ENCODE data around the gene TRPM5. TPM values are rescaled to one million over a fixed set of nuclear protein-coding genes. Genes with fewer than 3 reads are reported as not detected.
A peak's percentile ranks its signal among the peaks of the same experiment; 100 is the strongest.

The TRPM5 gene
- not detected in 2 replicates for total RNA-seq (2011; cell fraction: chromatin; rRNA removed; ENCODE audit: low replicate concordance)
- total RNA-seq (2011; cell fraction: nucleolus; rRNA removed) = not detected in 2 replicates
- total RNA-seq (2011; cell fraction: nucleoplasm; rRNA removed) = not detected in 2 replicates
- total RNA-seq (2014; rRNA removed) = not detected in 2 replicates
- total RNA-seq (2014; rRNA removed; fragmentation: Illumina TruSeq; extraction: Trizol) = not detected in 2 replicates
- not detected in 2 replicates for total RNA-seq (2015; rRNA removed; fragmentation: Illumina TruSeq; extraction: Trizol)
- total RNA-seq (2021) = not detected in 2 replicates
- not detected in 2 replicates for polyA plus RNA-seq (2011; rRNA removed)
- not detected in 2 replicates for polyA plus RNA-seq (2011; cell fraction: cytosol; rRNA removed)
- not detected in 2 replicates for polyA plus RNA-seq (2011; cell fraction: nucleus; rRNA removed)
- 0.03 TPM in 1 of 2 replicates, not detected in the other for polyA plus RNA-seq (2012)
- polyA plus RNA-seq (2014; fragmentation: Illumina TruSeq; extraction: Trizol) = not detected in 2 replicates
- not detected for polyA plus RNA-seq (2014; fragmentation: Nextera tagmentation; extraction: Ambion mirVana)
- not detected in 2 replicates for polyA plus RNA-seq (2014; rRNA removed)
- not detected in 2 replicates for polyA minus RNA-seq (2011; rRNA and poly(A)+ RNA removed)
- not detected in 2 replicates for polyA minus RNA-seq (2011; cell fraction: cytosol; rRNA and poly(A)+ RNA removed)
- not detected in 2 replicates for polyA minus RNA-seq (2011; cell fraction: nucleus; rRNA and poly(A)+ RNA removed)
- not detected for Bru-seq, nascent RNA
- not detected for BruChase-seq, experiment 1, labeled RNA remaining after a 2-hour chase
- BruChase-seq, experiment 2, labeled RNA remaining after a 6-hour chase = percentile 6 among the genes with signal in this experiment
- long read RNA-seq, experiment 1 = 0 reads
- long read RNA-seq, experiment 2 = 0 reads
- long read RNA-seq, experiment 3 = 0 reads

DNA sequence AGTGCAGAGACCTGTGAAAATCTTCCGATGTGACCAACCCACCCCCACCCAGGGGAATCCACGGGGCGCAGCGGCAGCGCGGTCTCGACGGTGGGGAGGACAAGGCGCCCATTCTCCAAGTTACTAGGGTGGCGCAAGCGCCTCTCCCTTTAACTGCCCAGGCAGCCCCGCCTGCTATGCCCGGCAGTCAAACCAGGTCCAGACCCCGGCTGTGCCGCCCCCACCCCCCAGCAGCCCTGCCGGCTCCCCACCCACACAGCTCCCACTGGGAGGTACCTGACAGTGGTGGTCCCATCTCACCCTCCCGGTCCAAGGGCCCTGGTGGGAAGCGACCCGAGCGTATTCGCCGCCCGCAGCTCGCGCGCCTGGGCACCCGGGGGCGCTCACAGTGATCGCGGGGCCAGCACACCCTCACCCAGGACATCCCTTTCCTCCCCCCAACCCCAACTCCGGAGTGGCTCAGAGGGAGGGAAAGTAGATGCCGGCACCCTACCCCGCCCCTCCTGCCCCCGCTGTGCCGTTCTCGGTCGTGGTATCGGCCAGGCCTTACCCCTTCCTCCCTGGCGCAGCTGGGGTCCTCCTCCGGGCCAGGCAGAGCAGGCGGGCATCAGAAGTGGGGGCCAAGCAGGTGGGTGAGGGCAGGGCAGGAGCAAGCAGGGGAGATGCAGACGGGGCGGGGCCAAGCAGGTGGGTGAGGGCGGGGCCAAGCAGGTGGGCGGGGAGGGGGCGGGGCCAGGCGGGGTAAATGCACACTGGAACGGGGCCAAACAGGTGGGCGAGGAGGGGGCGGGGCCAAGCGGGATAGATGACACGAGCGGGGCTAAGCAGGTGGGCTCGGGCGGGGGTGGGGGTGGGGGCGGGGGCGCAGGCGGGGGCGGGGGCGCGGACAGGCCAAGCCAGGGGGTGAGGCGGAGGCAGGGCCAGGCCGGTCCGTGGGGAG lies at the start of gene TRPM5:
Gene TRPM5 (minus strand): TSS at position 634 of the 940 bp plus-strand sequence. CDS start 21,478 bp downstream, outside the sequence.
- H3K79me2 ChIP-seq (ENCODE audit: control insufficient read depth, insufficient read depth, low read length) = no peaks in the 10 kb centered on the region
- in situ Hi-C loops (cut with MboI) = no loop called here
- FAIRE-seq (no peak), ATAC-seq (peak; percentile 71), DNase-seq (ENCODE audit: extremely low read depth in 1 of 4, low spot score in 3 of 4) (peak in 2 of 4 experiments; percentile 37 to 81)
- intact Hi-C loops (cut with micrococcal nuclease) = no loop called here
- H3K4me3 ChIP-seq = no peak within 1 kb of the TSS
- peaks cover 0 to 25% of the 10 kb centered on the region in 2 experiments; a peak in 2 of 5 replicates for H3K4me1 ChIP-seq (replicated peaks in 1 of 2; ENCODE audit: control insufficient read depth in 2 of 2, insufficient read depth in 2 of 2, low read length in 2 of 2)
- H3K27ac ChIP-seq (ENCODE audit: extremely low read depth, low read depth, low read length) = no peak within 1 kb of the TSS
- H3K27me3 ChIP-seq (ENCODE audit: control insufficient read depth in 2 of 2, insufficient read depth in 2 of 2, low read length in 2 of 2) = peaks cover 0 to 34% of the 10 kb centered on the region in 2 experiments; a peak in 2 of 5 replicates
- peaks cover 9% of the 10 kb centered on the region for H4K20me1 ChIP-seq (replicated peaks; ENCODE audit: control insufficient read depth, insufficient read depth, low read length)
- no peaks in the 10 kb centered on the region for H3K36me3 ChIP-seq (ENCODE audit: control insufficient read depth, insufficient read depth, low read length)
- TF ChIP-seq PCBP1 (IDR thresholded peaks at IDR 0.05; ENCODE audit: low read depth, low read length, poor library complexity, severe bottlenecking) (peak; percentile 25), ZNF444 (CRISPR knock-in tag; IDR thresholded peaks at IDR 0.05) (no peak)
- no peaks in the 10 kb centered on the region for H3K9me1 ChIP-seq (ENCODE audit: control insufficient read depth, insufficient read depth, low read length)
- 19% methylated on average over 12 of the region's 64 CpGs for WGBS (ENCODE audit: insufficient coverage, low coverage, missing lambda C conversion rate)
- no peak within 1 kb of the TSS for H2AFZ ChIP-seq (ENCODE audit: low read depth, low read length)
- H3K4me2 ChIP-seq (ENCODE audit: insufficient read depth, low read length) = no peak within 1 kb of the TSS
- ChIA-PET POLR2A (no interaction called here), CTCF (ENCODE audit: low intra/inter-chr PET ratio) (no interaction called here)
- H3K9ac ChIP-seq (ENCODE audit: insufficient read depth in 1 of 2, low read depth in 2 of 2, low read length in 2 of 2) = no peak within 1 kb of the TSS
- BruUV-seq (replicated peaks) = no TSS peak
- H3K9me3 ChIP-seq (replicated peaks; ENCODE audit: control insufficient read depth, insufficient read depth, low read depth, low read length) = no peaks in the 10 kb centered on the region

Measured in K562 (cell line).